DND-41 (cell line): Measurements from ENCODE around the gene PFKFB1.

Experiments used
- CTCF ChIP-seq: IDR thresholded peaks from 2 replicates; pipeline ENCODE4 v1.5.1; 2012; ENCODE audit warnings: borderline replicate concordance, low read length, moderate library complexity, mild to moderate bottlenecking; ENCODE audit not compliant: poor library complexity, severe bottlenecking; ENCODE audit errors: extremely low read depth
- EZH2 ChIP-seq: IDR thresholded peaks from 3 replicates; pipeline ENCODE4 v1.6.1; 2012; ENCODE audit warnings: borderline replicate concordance, low read depth, mild to moderate bottlenecking, moderate library complexity, low read length, inconsistent platforms; ENCODE audit not compliant: severe bottlenecking

- no peak for TF ChIP-seq CTCF
- TF ChIP-seq EZH2: no peak
These were observed 59.1 kb downstream of the PFKFB1 start for GRCh38 chrX:54934890-54935289.
